Measurements from ENCODE around the gene DNMT3L.
"Not testable (repeated sequence)": the region's sequence is repeated elsewhere in the genome, so short reads cannot be mapped to it uniquely, and the experiment has no call there.

DNMT3L gene

GRCh38 chr21:44249204-44250037 lies 12.3 kb downstream of the DNMT3L start:
- not testable (repeated sequence) for DNase-seq (ENCODE audit: low spot score)

DNA sequence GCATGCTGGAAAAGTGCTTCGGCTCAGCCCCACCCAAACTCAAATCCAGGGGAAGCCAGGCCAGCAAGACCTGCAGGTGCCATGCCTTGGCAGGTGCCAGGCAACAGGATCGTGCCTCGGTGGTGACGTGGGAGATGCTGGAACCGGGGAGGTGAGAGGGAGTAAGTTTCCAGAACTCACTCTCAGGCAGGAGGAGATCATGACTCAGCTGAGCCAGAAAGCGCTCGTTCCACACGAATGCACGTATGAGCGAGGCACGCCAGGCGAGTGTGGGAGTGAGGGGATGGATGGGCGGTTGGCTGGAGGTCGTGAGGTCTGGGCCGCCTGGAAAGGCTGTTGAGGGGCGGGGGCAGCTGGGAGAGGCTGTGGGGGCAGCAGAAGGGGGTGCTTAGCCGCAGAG lies 13.8 kb downstream of the DNMT3L start:
- DNase-seq (ENCODE audit: low spot score) = not testable (repeated sequence)

- DNase-seq (ENCODE audit: low spot score) = not testable (repeated sequence)
These were observed 17.7 kb downstream of the DNMT3L start for GRCh38 chr21:44243980-44244379.

DNA sequence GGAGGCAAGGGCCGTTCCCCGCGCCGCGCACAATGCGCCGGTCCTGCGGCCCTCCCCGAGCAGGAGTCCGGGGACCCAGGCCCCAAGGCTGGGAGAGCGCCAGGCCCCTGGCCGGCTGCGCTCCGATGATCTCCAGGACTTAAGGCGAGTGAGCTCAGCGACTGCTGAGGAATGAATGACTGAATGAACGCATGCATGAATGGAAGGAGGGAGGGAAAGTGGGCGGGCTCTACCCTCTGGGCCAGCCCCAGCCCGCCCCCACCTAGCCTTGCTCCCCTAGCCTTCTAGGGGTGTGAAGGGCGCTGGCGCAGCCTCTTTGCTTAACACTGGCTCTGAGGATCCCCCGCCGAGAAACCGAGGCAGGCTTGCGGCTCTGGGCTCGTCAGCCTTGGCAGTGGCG lies 20.4 kb downstream of the DNMT3L start:
- DNase-seq (ENCODE audit: low spot score) = not testable (repeated sequence)

GRCh38 chr21:44240842-44241241 lies 20.9 kb downstream of the DNMT3L start, which contains the start of gene ICOSLG:
TSS of gene ICOSLG (minus strand) at chr21:44240943. CDS start at chr21:44240817, 126 bp downstream.
- DNase-seq (ENCODE audit: low spot score) = not testable (repeated sequence)

GRCh38 chr21:44240353-44240752 lies 21.3 kb downstream of the DNMT3L start:
- DNase-seq (ENCODE audit: low spot score) = not testable (repeated sequence)

DNA sequence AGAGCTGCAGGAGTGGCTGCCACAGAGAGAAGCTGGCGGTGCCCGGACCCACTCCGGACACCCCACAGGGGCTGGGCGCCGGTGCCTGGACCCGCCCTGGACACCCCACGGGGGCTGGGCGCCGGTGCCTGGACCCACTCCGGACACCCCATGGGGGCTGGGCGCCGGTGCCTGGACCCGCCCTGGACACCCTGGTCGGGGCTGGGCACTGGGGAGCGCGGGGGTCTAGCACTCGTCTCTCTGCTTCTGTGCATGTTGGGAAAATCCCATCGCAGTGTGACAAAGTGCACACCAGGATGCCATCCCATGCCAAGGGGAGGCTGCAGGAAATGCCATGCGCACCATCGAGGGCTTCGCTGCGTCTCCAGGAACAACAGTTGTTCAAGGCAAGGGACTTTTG lies 32.1 kb downstream of the DNMT3L start:
- DNase-seq (ENCODE audit: low spot score) = not testable (repeated sequence)

DNA sequence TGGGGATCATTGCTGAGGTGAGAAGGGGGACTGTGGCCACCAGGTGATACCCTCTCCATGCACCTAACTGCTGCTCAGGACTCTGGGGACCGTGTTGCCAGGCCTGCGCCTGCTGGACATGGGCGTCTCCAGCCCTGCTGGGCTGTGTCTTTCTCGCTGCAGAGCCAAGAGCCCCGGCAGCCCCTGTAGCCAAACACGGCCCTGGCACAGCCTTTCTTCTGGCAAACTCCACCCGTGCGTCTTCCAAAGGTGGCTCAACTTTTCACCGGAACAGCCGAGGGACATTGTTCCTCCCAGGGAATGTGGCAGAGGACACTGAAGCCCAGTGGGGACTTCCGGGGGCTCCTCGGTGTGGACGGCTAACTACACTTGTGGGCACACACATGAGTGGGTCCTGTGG lies 33.6 kb downstream of the DNMT3L start:
- not testable (repeated sequence) for DNase-seq (ENCODE audit: low spot score)

DNA sequence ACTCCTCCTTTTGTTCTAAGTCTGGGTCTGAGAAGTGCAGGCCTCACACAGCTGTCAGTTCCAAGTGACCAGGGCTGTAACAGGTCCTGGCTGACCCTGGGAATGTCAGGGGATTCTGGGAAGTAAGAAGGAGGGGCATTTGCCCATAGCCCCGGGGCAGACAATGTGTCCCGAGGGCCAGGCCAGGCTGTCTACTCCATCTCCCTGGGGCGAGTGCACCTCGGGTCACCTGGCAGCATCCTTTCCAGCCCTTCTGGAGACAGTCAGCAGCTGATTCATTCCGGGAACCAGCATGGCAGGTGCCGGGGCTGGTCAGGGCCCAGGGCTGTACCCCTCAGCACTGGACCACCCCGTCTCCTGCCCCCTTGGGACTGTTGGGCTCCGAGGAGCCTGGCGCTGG lies 34.1 kb downstream of the DNMT3L start:
- not testable (repeated sequence) for DNase-seq (ENCODE audit: low spot score)

GRCh38 chr21:44225605-44226004 lies 36.1 kb downstream of the DNMT3L start:
- not testable (repeated sequence) for DNase-seq (ENCODE audit: low spot score)

- not testable (repeated sequence) for DNase-seq (ENCODE audit: low spot score)
These were observed 38.4 kb downstream of the DNMT3L start for GRCh38 chr21:44223334-44223733.

DNA sequence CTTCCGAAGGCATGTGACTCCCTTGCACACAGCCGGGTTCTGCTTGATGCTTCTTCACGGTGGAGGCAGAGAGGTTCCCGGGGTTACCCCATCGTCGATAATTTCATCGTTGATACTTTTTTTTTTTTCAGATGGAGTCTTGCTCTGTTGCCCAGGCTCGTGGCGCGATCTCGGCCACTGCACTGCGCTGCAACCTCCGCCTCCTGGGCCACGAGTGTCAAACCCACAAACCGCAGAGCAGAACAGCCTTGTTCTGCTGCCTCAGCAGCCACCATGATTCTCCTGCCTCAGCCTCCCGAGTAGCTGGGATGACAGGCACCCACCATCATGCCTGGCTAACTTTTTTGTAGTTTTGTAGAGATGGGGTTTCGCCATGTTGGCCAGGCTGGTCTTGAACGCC lies 41.0 kb downstream of the DNMT3L start:
- DNase-seq (ENCODE audit: low spot score) = not testable (repeated sequence)

DNA sequence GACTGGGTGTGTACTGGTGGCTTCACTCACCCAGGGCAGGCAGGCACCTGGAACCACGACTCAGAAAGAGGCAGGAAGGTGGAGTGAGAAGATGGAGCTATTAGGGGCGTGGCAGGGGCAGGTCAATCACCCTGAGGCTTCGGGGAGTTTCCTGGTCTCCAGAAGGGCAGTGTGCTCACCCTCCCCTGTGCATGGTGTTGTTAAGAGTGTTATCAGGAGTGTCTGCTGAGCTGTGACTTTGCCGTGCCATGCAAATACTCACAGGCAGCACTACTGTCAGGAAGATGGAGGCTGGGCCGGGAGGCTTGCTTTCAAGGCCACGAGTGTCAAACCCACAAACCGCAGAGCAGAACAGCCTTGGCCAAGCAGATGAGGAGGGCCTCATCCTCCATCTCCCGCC lies 43.2 kb downstream of the DNMT3L start:
- not testable (repeated sequence) for DNase-seq (ENCODE audit: low spot score)

DNA sequence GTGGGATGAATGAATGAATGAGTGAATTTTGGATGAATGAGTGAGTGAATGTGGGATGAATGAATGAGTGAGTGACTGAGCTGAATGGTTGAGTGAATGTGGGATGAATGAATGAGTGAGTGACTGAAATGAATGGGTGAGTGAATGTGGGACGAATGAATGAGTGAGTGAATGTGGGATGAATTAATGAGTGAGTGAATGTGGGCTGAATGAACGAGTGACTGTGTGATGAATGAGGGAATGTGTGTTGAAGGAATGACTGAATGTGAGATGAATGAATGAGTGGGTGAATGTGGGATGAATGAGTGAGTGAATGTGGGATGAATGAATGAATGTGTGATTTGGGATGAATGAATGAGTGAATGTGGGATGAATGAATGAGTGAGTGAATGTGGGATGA lies 49.7 kb downstream of the DNMT3L start:
- DNase-seq (ENCODE audit: low spot score) = not testable (repeated sequence)

DNA sequence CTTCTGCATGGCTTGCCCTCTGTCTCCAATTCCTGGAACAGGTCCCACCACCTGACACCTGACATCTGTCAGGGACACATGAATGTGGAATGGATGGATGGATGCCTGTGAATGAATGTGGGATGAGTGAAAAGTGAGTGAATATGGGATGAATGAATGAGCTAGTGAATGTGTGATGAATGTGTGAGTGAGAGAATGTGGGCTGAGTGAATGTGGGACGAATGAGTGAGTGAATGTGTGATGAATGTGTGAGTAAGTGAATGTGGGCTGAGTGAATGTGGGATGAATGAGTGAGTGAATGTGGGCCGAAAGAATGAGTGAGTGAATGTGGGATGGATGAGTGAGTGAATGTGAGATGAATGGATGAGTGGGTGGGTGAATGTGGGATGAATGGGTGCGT lies 50.1 kb downstream of the DNMT3L start:
- not testable (repeated sequence) for DNase-seq (ENCODE audit: low spot score)

DNA sequence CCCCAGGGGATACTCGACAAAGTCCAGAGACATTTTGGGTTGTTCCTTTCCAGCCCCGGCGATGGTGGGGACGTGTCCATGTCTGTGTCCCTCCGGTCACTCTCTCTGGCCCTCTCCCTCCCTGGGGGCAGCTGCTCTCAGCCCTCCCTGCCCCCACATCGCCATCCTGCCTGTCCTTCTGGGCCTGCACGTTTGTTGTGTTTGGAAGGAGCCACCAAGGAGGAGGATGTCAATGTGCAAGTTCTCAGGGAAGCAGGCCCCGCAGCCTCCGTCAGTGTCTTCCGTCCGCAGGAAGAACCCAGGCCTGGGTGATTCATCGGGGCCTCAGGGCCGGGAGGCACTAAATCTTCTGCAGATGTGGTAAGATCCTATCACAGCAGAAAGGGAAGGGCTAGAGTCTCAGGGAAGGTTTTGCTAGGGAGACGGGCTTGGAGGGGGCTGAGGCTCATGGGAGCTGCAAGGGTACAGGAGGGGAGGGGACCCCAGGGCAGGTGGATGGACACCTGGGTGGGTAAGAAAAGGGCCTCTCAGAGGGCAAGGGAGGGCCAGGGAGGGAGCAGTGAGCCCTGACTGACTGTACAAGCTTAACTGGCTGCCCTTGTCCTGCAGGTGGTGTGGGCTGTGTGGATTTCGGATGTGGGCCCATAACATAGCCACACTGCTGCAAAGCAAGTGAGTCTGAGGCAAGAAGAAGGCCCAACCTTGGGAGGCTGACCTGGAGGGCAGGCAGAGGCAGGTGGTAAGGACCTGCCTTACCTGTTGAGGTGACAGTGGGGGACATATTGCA lies 53.6 kb downstream of the DNMT3L start:
- DNase-seq (ENCODE audit: low spot score) = not testable (repeated sequence)

DNA sequence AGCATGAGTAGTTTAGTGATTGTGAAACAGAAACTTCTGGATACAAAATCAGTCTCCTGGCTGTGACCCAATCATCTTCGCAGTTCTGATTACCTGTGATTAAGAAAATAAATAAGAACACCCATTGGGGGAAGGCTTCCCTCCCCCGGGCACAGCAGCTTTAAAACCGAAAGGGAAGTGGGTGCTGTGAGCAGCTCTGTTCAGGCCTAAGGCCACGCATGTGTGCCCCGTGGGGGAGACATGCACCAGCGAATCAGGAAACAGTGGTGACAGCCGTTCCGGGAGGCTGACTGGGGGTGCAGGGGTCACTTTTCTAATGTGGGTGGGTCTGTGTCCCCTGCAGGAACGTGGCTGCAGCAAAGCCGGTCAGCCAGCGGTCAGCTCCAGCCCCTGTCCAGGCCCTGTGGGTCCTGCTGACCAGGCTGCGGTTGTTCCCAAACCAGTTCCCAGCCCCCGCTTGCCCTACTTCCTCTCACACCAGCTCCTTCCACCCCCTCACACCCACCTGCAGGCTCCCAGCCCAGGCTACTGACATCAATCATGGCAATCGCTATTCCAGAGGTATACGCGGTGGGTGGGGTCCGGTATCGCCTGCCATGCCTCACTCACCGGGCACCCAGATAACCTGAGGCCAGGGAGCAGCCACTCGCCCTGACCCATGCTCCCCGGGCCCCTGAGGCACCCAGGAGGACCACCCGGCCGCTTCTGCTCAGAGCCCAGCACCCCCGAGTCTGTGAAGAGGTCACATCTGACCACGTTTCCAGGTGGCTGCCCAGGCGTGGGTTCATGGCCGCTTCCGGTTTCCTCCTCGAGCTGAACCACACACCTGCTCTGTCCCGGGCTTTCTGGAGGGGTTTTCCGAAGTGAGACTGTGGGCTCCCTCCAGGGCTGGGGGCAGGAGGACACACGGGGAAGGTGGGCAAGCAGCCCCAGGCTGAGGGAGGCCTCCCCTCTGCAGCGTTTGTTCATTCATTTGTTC lies 54.7 kb downstream of the DNMT3L start:
- DNase-seq (ENCODE audit: low spot score) = not testable (repeated sequence)

DNA sequence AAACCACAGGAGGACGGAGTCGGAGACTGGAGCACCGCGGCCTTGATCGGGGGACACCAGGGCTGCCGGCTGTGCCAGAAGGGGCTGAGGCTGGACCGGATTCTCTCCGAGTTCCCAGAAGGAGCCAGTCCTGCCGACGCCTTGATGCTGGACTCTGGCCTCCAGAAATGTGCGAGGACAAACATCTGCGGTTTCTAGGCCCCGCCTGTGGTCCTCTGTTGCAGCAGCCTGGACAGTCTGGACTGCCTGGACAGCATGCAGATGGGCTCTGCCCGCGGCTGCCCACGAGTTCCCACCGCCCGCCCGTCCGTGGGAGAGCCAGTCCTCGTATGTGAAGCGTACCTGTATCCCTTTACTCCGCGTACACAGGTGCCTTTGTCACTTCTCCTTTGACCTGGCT lies 55.5 kb downstream of the DNMT3L start:
- not testable (repeated sequence) for DNase-seq (ENCODE audit: low spot score)

DNA sequence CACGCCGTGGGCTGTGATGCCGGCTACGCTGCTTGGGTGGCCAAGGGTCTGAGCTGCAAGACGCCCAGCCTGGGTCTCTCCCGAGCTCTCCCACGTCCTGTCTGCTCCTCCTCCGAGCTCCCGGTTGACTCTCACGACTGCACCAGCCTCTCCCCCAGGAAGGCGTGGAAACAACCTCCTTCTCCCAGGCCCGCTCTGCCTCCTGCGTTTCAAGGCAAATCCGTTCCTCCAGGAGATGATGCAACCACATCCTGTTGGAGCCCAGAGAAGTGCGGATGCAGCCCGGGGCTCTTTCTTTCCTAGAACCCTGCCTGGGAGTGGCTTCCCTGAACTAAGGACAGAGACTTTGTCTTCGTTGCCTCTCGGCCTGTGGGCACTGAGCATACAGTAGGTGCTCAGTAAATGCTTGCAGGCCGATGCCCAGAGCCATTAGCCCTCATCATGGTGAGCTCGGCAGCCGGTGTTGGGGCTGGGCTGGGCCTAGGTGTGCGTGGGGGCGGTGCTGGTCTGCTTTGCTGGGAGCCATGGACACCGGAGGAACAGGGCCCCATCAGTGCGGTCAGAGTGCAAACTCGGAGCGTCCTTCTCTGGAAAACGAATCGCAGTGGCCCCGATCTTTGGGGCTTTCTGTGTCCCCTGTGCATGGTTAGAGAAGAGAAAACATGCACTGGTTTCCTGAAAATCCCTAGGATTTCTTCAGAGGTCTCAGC lies 59.0 kb downstream of the DNMT3L start:
- DNase-seq (ENCODE audit: low spot score) = not testable (repeated sequence)

DNA sequence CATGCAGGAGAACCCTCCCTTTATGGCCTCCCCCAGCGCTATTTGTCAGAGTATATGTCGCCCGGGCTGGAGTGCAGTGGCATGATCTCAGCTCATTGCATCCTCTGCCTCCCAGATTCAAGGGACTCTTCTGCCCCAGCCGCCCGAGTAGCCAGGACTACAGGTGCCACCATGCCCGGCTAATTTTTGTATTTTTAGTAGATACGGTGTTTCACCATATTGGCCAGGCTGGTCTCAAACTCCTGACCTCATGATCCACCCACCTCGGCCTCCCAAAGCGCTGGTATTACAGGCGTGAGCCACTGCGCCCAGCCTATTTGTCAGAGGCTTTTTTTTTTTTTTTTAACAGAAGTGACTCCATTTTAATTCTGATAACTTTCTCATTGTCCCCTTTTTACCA lies 61.7 kb downstream of the DNMT3L start:
- DNase-seq (ENCODE audit: low spot score) = not testable (repeated sequence)

DNA sequence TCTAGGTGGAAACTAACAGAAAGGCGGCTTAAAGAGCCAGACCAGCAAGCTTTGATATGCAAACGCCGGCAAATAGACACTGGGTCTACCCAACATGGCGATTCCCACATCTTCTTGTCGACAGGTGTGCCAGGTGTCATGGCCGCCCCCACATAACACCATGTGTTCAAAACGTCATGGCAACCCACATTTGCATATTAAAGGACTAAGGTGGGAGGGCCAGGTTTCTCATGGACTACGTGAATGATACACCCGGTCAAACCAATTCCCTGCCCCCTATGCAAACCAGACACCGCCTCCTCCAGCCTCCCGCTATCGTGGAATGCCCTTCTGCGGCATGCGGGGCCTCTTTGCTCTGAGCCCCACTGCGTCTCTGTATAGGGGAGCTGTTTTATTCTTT lies 62.2 kb downstream of the DNMT3L start:
- no peak for DNase-seq (ENCODE audit: low spot score)

Measured in activated CD4-positive, alpha-beta T cell treated with anti-CD3 and anti-CD28 coated beads, Interleukin-2, Interleukin-4, amounts not matched to agents 100 ng/mL and 50 ng/mL, durations not matched to agents 16 hours and 8 hours (primary cell).